ENCODE data around the gene TSHZ2.
"Not testable (repeated sequence)": the region's sequence is repeated elsewhere in the genome, so short reads cannot be mapped to it uniquely, and the experiment has no call there.

Gene TSHZ2

GRCh38 chr20:53492212-53492611 lies 520.1 kb downstream of the TSHZ2 start:
- no peak for DNase-seq

GRCh38 chr20:53493311-53493857 lies 521.2 kb downstream of the TSHZ2 start:
- DNase-seq = no peak

GRCh38 chr20:53494753-53495152 lies 522.6 kb downstream of the TSHZ2 start:
- DNase-seq = no peak

- no peak for DNase-seq
Observed at GRCh38 chr20:53495398-53496092, 523.4 kb downstream of the TSHZ2 start.

GRCh38 chr20:53497246-53497645 lies 525.1 kb downstream of the TSHZ2 start:
- DNase-seq = no peak

DNA sequence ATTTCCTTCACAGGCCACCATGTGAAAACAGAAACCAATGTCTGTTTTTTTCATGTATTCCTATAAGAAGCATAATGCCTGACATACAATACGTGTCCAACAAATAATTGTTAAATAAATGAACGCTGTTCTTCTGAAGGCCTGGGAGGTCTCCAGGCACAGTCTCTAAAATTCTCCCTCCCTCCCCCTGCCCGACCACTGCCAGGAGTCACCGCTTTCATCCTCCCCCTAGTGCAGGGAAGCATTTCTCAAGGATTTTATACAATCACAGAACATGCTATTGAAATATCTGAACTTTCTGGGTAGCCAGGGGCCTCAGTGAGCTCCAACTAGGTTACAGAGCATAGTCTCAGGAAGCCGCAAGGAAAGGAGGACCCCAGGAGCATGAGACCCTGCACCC lies 526.2 kb downstream of the TSHZ2 start:
- no peak for DNase-seq

DNA sequence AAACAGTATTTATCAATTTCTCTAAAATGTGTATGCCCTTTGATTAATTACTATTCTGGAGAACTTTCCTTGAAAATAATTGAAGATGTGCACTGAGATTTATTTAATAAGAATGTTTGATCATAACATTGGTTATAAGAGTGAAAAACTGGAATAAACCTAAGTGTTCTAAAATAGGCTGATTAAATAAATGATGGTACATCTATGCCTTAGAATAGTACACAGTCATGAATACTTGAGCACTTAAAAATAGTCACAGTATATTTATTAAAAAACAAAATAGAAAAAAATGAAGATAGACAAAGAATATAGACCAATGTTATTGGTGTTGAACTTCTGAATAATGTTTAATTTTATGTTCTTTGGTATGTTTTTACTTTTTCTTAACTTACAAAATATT lies 528.5 kb downstream of the TSHZ2 start:
- DNase-seq = no peak

- DNase-seq = no peak
Observed at GRCh38 chr20:53502820-53503219, 530.7 kb downstream of the TSHZ2 start.

GRCh38 chr20:53503517-53503919 lies 531.4 kb downstream of the TSHZ2 start:
- DNase-seq = no peak

GRCh38 chr20:53504106-53504505 lies 531.9 kb downstream of the TSHZ2 start:
- not testable (repeated sequence) for DNase-seq

GRCh38 chr20:53510262-53510661 lies 538.1 kb downstream of the TSHZ2 start:
- no peak for DNase-seq

DNA sequence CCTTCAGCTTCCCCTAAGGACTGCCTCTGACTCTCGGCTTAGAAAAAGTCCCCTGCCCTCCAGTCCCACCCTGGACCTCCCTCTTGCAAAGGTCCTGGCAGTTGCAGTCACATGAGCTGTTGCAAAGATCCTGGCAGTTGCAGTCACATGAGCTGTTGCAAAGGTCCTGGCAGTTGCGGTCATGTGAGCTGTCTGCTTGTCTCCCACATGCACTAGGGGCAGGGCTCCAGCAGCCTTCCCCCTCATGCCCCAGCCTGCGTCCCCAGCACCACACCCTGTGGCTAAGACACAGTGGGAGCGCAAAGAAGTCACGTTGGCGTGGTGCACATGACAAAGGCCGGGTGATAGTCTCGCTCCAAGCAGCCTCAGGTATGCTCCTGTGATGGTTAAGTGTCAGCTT lies 538.5 kb downstream of the TSHZ2 start:
- DNase-seq = no peak

DNA sequence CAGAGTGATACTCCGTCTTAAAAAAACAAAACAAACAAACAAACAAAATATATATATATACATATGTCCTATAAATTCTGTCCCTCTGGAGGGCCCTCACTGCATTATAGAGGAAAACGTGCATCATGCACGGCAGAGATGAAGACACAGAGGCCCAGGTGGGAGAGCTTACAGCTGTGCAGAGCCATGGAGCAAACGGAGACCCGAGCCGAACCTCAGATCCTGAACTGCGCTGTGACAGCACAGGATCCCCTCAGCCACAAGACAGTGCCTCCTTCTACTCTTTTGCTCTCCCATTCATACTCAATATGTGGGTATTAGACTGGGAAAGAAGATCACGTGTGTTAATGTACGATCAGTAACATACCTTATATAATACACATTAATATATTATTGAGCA lies 539.9 kb downstream of the TSHZ2 start:
- DNase-seq = no peak

DNA sequence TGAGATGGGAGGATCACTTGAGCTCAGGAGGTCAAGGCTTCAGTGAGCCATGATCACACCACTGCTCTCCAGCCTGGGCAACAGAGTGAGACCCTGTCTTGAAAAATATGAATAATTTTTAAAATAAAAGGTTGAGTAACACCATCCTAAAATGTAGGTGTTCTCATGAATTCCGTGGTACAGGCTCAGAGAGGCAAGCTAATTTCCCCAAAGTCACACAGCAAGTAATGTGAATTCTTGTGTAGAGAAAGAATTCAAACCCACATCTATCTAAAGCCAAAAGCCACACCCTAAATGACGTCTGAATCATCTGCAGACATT lies 541.0 kb downstream of the TSHZ2 start:
- DNase-seq = no peak

GRCh38 chr20:53513489-53514298 lies 541.5 kb downstream of the TSHZ2 start:
- no peak for DNase-seq

- DNase-seq = no peak
Observed at GRCh38 chr20:53515749-53516148, 543.6 kb downstream of the TSHZ2 start.

GRCh38 chr20:53517146-53517545 lies 545.0 kb downstream of the TSHZ2 start:
- DNase-seq = no peak

DNA sequence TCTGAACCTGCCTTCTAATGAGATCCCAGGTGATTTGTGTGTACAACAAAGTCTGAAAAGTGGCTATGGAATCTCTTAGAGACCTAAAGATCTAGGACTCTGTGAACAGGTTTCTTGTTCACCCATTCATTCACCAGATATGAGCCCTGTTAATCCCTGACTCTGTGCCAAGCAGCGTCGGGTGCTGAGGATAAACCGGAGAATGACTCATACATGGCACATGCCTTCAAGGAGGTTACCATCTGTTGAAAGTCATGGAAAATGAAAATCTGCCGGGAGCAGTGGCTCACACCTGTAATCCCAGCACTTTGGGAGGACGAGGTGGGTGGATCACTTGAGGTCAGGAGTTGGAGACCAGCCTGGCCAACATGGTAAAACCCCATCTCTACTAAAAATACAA lies 549.3 kb downstream of the TSHZ2 start:
- DNase-seq = peak; percentile 48

DNA sequence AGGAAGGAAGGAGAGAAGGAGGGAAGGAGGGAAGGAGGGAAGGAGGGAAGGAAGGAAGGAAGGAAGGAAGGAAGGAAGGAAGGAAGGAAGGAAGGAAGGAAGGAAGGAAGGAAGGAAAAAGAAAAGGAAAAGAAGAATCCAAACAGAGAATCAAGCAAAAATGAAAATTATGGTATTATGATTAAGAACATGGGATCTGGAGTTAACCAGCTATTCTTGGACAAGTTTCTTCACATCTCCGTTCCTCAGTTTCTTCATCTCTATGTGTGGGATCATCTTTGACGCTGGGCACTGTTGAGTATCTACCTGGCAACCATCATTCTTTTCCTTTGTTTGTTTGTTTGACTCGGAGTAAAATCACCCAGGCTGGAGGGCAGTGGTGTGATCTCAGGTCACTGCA lies 549.9 kb downstream of the TSHZ2 start:
- no peak for DNase-seq

- DNase-seq = no peak
Observed at GRCh38 chr20:53522696-53523095, 550.5 kb downstream of the TSHZ2 start.

GRCh38 chr20:53523615-53524014 lies 551.5 kb downstream of the TSHZ2 start:
- not testable (repeated sequence) for DNase-seq

DNA sequence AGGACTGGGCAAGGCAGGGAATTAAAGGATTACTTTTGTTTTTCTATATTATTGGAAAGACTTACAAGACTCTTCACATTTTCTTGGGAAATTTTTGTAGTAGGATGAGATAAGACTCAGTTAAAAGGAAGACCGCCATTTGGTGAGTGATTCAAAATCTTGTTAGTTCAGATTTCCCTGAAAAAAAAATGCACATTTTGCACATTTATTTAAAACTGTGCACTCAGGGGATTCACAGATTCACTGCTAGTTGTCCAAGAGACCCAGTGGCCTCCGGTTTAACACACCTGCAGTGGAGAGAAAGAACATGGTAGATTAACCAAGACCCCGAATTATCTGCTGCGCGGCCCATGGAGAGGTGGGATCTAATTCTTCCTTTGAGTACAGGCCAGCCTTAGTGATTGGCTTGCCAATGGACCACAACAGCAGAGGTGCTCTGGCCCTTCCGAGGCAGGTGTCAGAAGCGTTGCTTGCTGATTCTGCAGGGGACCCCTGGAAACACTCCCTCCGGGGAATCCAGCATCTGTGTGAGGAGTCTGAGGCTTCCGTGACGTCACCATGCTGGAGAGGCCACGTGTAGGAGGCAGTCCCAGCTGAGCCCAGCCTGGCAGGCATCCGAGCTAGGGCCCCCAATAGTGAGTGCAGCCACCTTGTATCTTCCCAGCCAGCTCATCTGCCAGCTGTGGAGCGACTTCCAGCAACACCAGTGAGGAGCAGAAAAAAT lies 552.6 kb downstream of the TSHZ2 start:
- no peak for DNase-seq

GRCh38 chr20:53527196-53527595 lies 555.0 kb downstream of the TSHZ2 start:
- DNase-seq = no peak

DNA sequence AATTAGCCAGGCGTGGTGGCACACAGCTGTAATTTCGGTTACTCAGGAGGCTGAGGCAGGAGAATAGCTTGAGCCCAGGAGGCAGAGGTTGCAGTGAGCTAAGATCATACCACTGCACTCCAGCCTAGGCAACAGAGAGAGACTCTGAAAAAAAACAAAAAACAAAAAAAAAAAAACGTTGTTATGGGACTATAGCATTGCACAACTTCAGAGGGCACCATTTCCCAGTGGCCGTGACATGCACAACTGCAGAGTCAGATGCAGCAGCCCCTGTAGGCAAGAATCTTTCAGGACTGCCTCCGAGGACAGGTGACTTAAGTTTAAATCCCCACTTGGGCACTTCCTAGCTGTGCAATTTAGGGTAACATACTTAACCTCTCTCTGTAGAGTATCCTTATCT lies 557.5 kb downstream of the TSHZ2 start:
- DNase-seq = no peak

Data from HCEC 1CT (cell line).